Adrenal gland (tissue), 12 donors: Measurements from ENCODE around the gene LCT. TPM values are rescaled to one million over a fixed set of nuclear protein-coding genes. Genes with fewer than 3 reads are reported as not detected.

Experiments
- DNase-seq, 7 donors: peaks; one replicate each; pipeline ENCODE4 v3.0.0-alpha.2; 2019 to 2020
- H3K27ac ChIP-seq, 5 donors: fragments of 200-600 bp; sonication (generic) in 4 of 5; 1 replicate in 3 of 5; 2 replicates in 2 of 5; pipeline versions ENCODE4 v1.5.1 to v1.8.0; 2016 to 2020; ENCODE audit warnings: mild to moderate bottlenecking in 1 of 5
- H3K27me3 ChIP-seq: fragments of 200-600 bp; 2 replicates; pipeline ENCODE4 v1.8.0; 2021
- H3K36me3 ChIP-seq, 2 donors: fragments of 200-600 bp; replicated peaks in 1 of 2; 1 replicate in 1 of 2; 2 replicates in 1 of 2; pipeline versions ENCODE4 v1.5.1 to v1.8.0; 2018 to 2022
- H3K4me1 ChIP-seq, 2 donors: fragments of 200-600 bp; replicated peaks in 1 of 2; 1 replicate in 1 of 2; 2 replicates in 1 of 2; pipeline versions ENCODE4 v1.5.1 to v1.8.0; 2018 to 2021
- H3K4me3 ChIP-seq, 4 donors: fragments of 200-600 bp; sonication (generic) in 3 of 4; one replicate each; pipeline ENCODE4 v1.5.1; 2016 to 2018
- H3K9me3 ChIP-seq, 3 donors: fragments of 200-600 bp; sonication (generic) in 1 of 3; replicated peaks in 1 of 3; 1 replicate in 2 of 3; 2 replicates in 1 of 3; pipeline versions ENCODE4 v1.5.1 to v1.8.0; 2016 to 2021
- POLR2A ChIP-seq, 2 donors: fragments of 450-650 bp; IDR thresholded peaks; one replicate each; pipeline ENCODE4 v1.6.1; 2017; ENCODE audit warnings: antibody characterized with exemption in 2 of 2, mild to moderate bottlenecking in 2 of 2, moderate library complexity in 1 of 2
- WGBS, 4 donors: extraction: QIAGEN DNeasy Blood & Tissue Kit in 2 of 4; methylation state at CpG; one replicate each; pipeline versions ENCODE4 v1.1.5 to v1.1.7; 2013 to 2017; 5-methylcytosine and 5-hydroxymethylcytosine counted together
- intact Hi-C, 2 donors: fragments of 100-400 bp; cut with DNase I; formaldehyde crosslinking; loops; one replicate each; pipeline versions ENCODE4 v1.14.1 to v1.15.0; 2022 to 2023
- polyA plus RNA-seq, 3 donors: library from polyadenylated mRNA; stranded (reverse); fragments of 200-250 nt in 2 of 3; fragments of 350-450 nt in 1 of 3; fragmentation: Illumina TruSeq in 1 of 3; extraction: RNeasy Lipid Tissue Mini Kit (QIAGEN cat#74804) in 1 of 3; gene quantifications; one replicate each; pipeline ENCODE4 v1.2.3, GENCODE V29; 2013 to 2014
- small RNA-seq, 2 donors: library from RNA; depleted of rRNA; stranded (forward); fragments of <200 nt; gene quantifications; one replicate each; pipeline ENCODE3, GENCODE V24; 2016
- total RNA-seq, 9 donors: library from RNA; depleted of rRNA in 4 of 9; stranded (reverse); fragments of >200 nt in 4 of 9; fragments of 120-200 nt in 1 of 9; fragmentation: NEBNext Ultra II Directional in 1 of 9; extraction: Animal tissue kit (Norgen Biotek cat#: 25700) in 1 of 9; gene quantifications; one replicate each; pipeline versions ENCODE4 v1.1.0 to v1.2.4, GENCODE V29; 2013 to 2023
- TF ChIP-seq, protein P1 (sequence below), 6 experiments: fragments of 450-650 bp in 4 of 6; fragments of 200-600 bp in 2 of 6; sonication (generic) in 1 of 6; IDR thresholded peaks; 1 replicate in 5 of 6; 2 replicates in 1 of 6; pipeline versions ENCODE4 v1.5.1 to v1.8.0; 2016 to 2021; ENCODE audit warnings: antibody characterized with exemption in 6 of 6, mild to moderate bottlenecking in 2 of 6, moderate library complexity in 1 of 6
- donor health status: healthy with polysubstance abuse.
- donor health status: Bipolar disorder and iron deficiency.
- donor health status: DM: yes; HTN: yes; CAD: no.
- donor health status: DM: no; HTN: no; CAD: no.
- donor health status: DM: no; HTN: no; CAD: no.
- donor health status: DM: yes; HTN: yes; CAD: no.

The LCT gene
- total and polyA plus RNA-seq, 12 donors, result 0.17 to 0.69 TPM; not detected in 10

DNA sequence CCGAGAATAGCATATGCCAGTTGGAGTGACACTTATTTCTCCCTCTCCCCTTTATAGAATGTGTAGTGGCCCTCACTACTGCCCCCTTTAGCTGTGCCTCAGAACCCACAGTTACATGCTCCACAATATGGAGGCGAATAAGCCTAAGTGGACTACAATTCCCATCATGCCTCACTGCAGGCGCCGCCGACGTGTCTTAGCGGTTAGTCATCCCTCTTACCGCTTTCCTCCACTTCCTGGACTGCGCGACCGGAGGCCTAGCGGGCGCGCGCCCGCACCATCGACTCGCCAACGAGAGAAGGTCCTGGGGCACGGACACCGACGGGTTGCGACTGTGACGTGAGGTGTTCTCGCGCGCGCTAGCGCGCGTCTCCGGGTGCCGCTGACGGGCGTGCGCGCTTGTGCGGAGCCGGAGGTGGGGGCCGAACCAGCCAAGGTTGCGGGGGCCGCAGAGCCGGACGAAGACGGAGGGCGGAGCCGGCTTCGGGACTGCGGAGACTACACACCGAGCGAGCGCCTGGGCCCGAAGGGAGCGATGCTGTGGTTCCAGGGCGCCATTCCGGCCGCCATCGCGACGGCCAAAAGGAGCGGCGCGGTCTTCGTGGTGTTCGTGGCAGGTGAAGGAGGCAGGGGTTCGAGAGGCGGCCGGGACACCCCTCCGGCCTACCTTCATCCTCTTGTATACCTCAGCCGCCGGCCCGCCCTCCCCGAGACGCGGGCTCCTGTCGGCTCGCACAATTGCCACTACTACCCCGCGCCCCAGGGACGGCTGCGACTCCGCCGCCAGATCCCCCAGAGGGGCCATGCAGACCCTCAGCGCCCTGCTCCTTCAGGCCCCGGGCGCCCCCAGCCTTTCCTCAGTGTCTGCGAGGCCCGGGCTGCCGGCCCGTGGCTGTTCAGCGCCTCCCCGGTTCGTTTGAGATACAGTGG is 95.3 kb downstream of the LCT start, which contains the start of gene UBXN4:
TSS of gene UBXN4 (plus strand) at position 461 of the 930 bp plus-strand sequence. CDS start at position 536, 75 bp downstream.
- peak; percentile 94 to 98 for TF ChIP-seq POLR2A (IDR thresholded peaks at IDR 0.05)
- TF ChIP-seq, protein P1, sequence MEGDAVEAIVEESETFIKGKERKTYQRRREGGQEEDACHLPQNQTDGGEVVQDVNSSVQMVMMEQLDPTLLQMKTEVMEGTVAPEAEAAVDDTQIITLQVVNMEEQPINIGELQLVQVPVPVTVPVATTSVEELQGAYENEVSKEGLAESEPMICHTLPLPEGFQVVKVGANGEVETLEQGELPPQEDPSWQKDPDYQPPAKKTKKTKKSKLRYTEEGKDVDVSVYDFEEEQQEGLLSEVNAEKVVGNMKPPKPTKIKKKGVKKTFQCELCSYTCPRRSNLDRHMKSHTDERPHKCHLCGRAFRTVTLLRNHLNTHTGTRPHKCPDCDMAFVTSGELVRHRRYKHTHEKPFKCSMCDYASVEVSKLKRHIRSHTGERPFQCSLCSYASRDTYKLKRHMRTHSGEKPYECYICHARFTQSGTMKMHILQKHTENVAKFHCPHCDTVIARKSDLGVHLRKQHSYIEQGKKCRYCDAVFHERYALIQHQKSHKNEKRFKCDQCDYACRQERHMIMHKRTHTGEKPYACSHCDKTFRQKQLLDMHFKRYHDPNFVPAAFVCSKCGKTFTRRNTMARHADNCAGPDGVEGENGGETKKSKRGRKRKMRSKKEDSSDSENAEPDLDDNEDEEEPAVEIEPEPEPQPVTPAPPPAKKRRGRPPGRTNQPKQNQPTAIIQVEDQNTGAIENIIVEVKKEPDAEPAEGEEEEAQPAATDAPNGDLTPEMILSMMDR (IDR thresholded peaks at IDR 0.05), result peak in 5 of 6 experiments; percentile 34 to 57 (median 47)
- Histone ChIP-seq H3K36me3 (no peaks in the 10 kb centered on the region), H3K4me3 (peak within 1 kb of the TSS; percentile 52 to 90 (median 70)), H3K4me1 (peaks cover 5 to 31% of the 10 kb centered on the region in 2 donors), H3K27ac (peak within 1 kb of the TSS; percentile 98 to 100 (median 100)), H3K27me3 (no peaks in the 10 kb centered on the region), H3K9me3 (no peaks in the 10 kb centered on the region)
- intact Hi-C loops, result no loop called here
- DNase-seq, result peak; percentile 97 to 99 (median 98)
- WGBS, 4 donors, result 1% methylated on average over 50 to 93 of the region's 93 CpGs

DNA sequence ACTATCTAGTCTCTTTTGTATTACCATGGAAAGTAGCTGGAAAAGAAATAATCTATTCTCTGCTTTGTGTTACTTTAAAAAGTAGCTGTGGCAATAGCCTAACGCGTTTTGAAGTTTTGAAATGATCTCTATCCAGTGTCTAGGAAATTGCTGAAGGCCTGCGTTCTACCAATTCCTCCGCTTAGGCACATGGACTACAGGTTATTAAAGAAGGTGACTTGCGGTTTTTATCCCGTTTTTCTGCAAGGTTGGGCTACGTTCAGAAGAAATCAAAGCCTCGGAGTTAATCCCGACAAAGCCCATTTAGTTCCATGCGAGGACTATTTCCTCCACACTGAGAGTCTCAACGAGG is 96.0 kb downstream of the LCT start:
- TF ChIP-seq, protein P1 (IDR thresholded peaks at IDR 0.05), result no peak
- TF ChIP-seq POLR2A (IDR thresholded peaks at IDR 0.05), result no peak
- H3K4me1 ChIP-seq, result peaks cover 5 to 31% of the 10 kb centered on the region in 2 donors
- no peaks in the 10 kb centered on the region for H3K9me3 ChIP-seq
- peak overlapping the region in 3 of 5 donors; percentile 99 to 100 (median 100) for H3K27ac ChIP-seq
- H3K27me3 ChIP-seq, result no peaks in the 10 kb centered on the region
- WGBS, 4 donors, result 76 to 85% (median 80%) methylated on average over 11 of the region's 11 CpGs
- H3K4me3 ChIP-seq, result no peak overlapping the region
- intact Hi-C loops, result no loop called here
- DNase-seq, result peak in 1 of 7 donors; percentile 26
- no peaks in the 10 kb centered on the region for H3K36me3 ChIP-seq

DNA sequence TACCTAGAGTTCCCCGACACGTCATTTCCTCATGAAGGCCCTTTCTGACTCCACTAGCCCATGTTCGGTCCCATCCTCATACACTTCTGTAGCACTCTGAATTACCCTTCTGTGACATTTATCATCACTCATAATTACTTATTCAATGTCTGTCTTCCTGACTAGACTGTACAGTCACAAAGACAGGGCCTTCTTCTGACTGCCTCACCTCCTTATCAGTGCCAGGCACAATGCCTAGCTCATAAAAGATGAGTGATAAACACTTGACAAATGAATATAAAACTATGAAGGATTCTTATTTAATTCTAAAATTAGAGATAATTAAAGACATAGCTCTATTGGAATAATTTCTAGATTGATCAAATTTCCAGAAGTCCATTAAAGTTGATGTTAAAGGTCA is 96.8 kb downstream of the LCT start:
- intact Hi-C loops, result no loop called here
- TF ChIP-seq, protein P1 (IDR thresholded peaks at IDR 0.05), result no peak
- TF ChIP-seq POLR2A (IDR thresholded peaks at IDR 0.05), result no peak

More for the DNA sequence above, 96.8 kb downstream of the LCT start:
- no peaks in the 10 kb centered on the region for H3K9me3 ChIP-seq
- H3K27me3 ChIP-seq, result no peaks in the 10 kb centered on the region
- DNase-seq, result no peak
- H3K36me3 ChIP-seq, result no peaks in the 10 kb centered on the region
- no peak overlapping the region for H3K27ac ChIP-seq
- peaks cover 5 to 24% of the 10 kb centered on the region in 2 donors for H3K4me1 ChIP-seq
- no peak overlapping the region for H3K4me3 ChIP-seq
- 92 to 95% (median 94%) methylated on average over 3 of the region's 3 CpGs for WGBS, 4 donors

Small RNAs within 50 kb of the gene (small RNA-seq; reads per million reads assigned to genes)
- 0 reads per million in 2 donors for gene RF00019

Other genes with a start within 250 kb of the LCT start
- 100 to 1,000 TPM in 5 of 9 donors, 10 to 100 TPM in 4; 50.0 to 135 (median 105) TPM for gene UBXN4, start 95.3 kb downstream of the LCT start, total RNA-seq
- gene UBXN4, start 95.3 kb downstream of the LCT start, polyA plus RNA-seq, result 100 to 1,000 TPM in 1 of 3 donors, 10 to 100 TPM in 2; 51.5 to 145 (median 53.9) TPM
- 10 to 100 TPM in 5 of 9 donors, 1 to 10 TPM in 4; 3.6 to 18.9 (median 10.4) TPM for gene MCM6, start 39.3 kb upstream of the LCT start, total RNA-seq
- gene MCM6, start 39.3 kb upstream of the LCT start, polyA plus RNA-seq, result 10 to 100 TPM in 1 of 3 donors, 1 to 10 TPM in 2; 3.4 to 11.5 (median 3.7) TPM
- gene DARS1, start 148.4 kb upstream of the LCT start, total RNA-seq, result 100 to 1,000 TPM in 1 of 9 donors, 10 to 100 TPM in 8; 50.6 to 112 (median 72.7) TPM
- 100 to 1,000 TPM in 2 of 3 donors, 10 to 100 TPM in 1; 94.3 to 159 (median 146) TPM for gene DARS1, start 148.4 kb upstream of the LCT start, polyA plus RNA-seq